Endodermal cell (in vitro differentiated cells): ENCODE data around the gene GALR2. TPM values are rescaled to one million over a fixed set of nuclear protein-coding genes. Genes with fewer than 3 reads are reported as not detected.
A peak's percentile ranks its signal among the peaks of the same experiment; 100 is the strongest.

Source experiments
- DNase-seq: peaks from one replicate; pipeline ENCODE4 v3.0.0-alpha.2; 2017
- H3K27ac ChIP-seq: 2 replicates; pipeline ENCODE4 v1.5.1; 2013; ENCODE audit warnings: mild to moderate bottlenecking, low read depth, low read length, moderate library complexity
- H3K27me3 ChIP-seq: 2 replicates; pipeline ENCODE4 v1.6.1; 2013; ENCODE audit warnings: mild to moderate bottlenecking, low read length, moderate library complexity; ENCODE audit not compliant: insufficient read depth, control insufficient read depth, poor library complexity, severe bottlenecking
- H3K36me3 ChIP-seq: 2 replicates; pipeline ENCODE4 v1.7.0; 2013; ENCODE audit warnings: mild to moderate bottlenecking, low read length, moderate library complexity; ENCODE audit not compliant: control insufficient read depth, insufficient read depth
- H3K4me1 ChIP-seq: one replicate; pipeline ENCODE4 v1.7.0; 2013; ENCODE audit warnings: low read length; ENCODE audit not compliant: control insufficient read depth, insufficient read depth
- H3K4me3 ChIP-seq: 2 replicates; pipeline ENCODE4 v1.5.1; 2013; ENCODE audit warnings: mild to moderate bottlenecking, low read length, moderate library complexity
- H3K9ac ChIP-seq: 2 replicates; pipeline ENCODE4 v1.6.1; 2013; ENCODE audit warnings: mild to moderate bottlenecking, low read length, moderate library complexity; ENCODE audit not compliant: poor library complexity, severe bottlenecking; ENCODE audit errors: extremely low read depth
- H3K9me3 ChIP-seq: 2 replicates; pipeline ENCODE4 v1.6.1; 2013; ENCODE audit warnings: mild to moderate bottlenecking, low read length, moderate library complexity; ENCODE audit not compliant: control insufficient read depth
- H3K27ac Mint-ChIP-seq: 2 replicates; pipeline ENCODE4 v1.8.0; 2020; ENCODE audit warnings: mixed read lengths
- H3K27me3 Mint-ChIP-seq: 2 replicates; pipeline ENCODE4 v1.8.0; 2021; ENCODE audit warnings: mild to moderate bottlenecking, mixed read lengths; ENCODE audit not compliant: insufficient read depth
- H3K36me3 Mint-ChIP-seq: 2 replicates; pipeline ENCODE4 v1.8.0; 2020; ENCODE audit warnings: low read depth, mixed read lengths
- H3K4me1 Mint-ChIP-seq: 2 replicates; pipeline ENCODE4 v1.8.0; 2020; ENCODE audit warnings: mixed read lengths
- H3K4me3 Mint-ChIP-seq: 2 replicates; pipeline ENCODE4 v1.8.0; 2020; ENCODE audit warnings: mild to moderate bottlenecking, moderate library complexity, mixed read lengths
- H3K9me3 Mint-ChIP-seq: 2 replicates; pipeline ENCODE4 v1.8.0; 2020; ENCODE audit warnings: mild to moderate bottlenecking, mixed read lengths
- WGBS, 2 experiments: methylation state at CpG; one replicate each; pipeline versions ENCODE4 v1.1.5 to v1.1.7; 2013; ENCODE audit warnings: missing lambda C conversion rate in 2 of 2, mixed read lengths in 1 of 2; ENCODE audit not compliant: insufficient coverage in 1 of 2, insufficient read length in 1 of 2; 5-methylcytosine and 5-hydroxymethylcytosine counted together
- total RNA-seq, 2 donors: library from RNA; stranded (reverse); fragmentation: NEBNext Ultra II Directional in 1 of 2; extraction: Animal tissue kit (Norgen Biotek cat#: 25700) in 1 of 2; gene quantifications; 2 replicates in 1 of 2; 3 replicates in 1 of 2; pipeline ENCODE4 v1.2.1, GENCODE V29; 2021
- TF ChIP-seq, protein P1 (sequence below): fragments of 200-600 bp; sonication (generic); conservative IDR thresholded peaks from 2 replicates; pipeline ENCODE4 v1.5.0; 2021; ENCODE audit warnings: antibody characterized with exemption, mild to moderate bottlenecking

GALR2 gene
- total RNA-seq, 2 donors from 2014 or later: not detected

DNA sequence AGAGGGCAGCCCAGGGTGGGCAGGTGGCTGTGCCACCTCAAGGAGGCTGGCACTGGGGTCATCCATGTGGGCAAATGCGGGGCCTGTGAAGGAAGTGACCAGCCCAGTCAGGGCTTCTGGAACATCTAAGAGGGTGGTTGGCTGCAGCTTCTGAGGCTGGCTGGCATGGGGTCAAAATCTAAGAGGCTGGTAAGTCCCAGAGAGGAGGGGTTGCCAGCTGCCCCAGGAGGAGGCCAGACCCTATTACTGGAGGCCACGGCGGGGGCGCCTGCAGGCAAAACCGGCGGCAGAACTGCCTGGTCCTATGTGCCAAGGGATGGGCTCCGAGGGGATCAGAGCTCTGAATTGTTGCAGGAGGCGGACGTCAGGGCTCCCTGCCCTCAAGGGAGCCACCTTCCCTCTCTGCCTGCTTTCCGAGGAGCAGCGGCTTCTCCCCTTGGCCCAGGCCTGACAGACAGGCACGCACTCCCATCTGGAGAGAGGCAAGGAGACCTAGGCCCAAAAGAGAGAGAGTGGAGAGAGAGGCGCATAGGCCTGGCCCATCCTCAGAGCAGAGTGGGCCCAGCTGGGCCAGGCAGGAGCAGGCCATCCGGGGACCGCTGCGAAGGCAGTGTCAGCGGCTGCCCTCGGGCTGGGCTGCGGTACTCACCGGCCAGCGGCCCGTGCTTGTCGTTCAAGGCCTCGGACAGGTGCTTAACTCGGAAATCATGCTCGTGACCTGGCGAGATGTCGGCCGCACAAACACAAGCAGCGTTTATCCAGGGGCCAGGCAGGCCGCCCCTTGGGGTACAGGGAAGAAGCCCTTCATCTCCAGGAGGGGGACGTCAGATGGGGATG, 15.3 kb downstream of the GALR2 start:
- Histone ChIP-seq H3K9me3 (no peaks in the 10 kb centered on the region), H3K4me1 (no peaks in the 10 kb centered on the region), H3K9ac (no peak overlapping the region), H3K36me3 (peaks cover 83% of the 10 kb centered on the region), H3K4me3 (no peak overlapping the region), H3K27ac (no peak overlapping the region), H3K27me3 (no peaks in the 10 kb centered on the region)
- Mint-ChIP-seq H3K9me3 (no peaks in the 10 kb centered on the region), H3K27ac (no peak overlapping the region), H3K4me3 (no peak overlapping the region), H3K27me3 (no peaks in the 10 kb centered on the region), H3K4me1 (no peaks in the 10 kb centered on the region), H3K36me3 (peaks cover 73% of the 10 kb centered on the region)
- WGBS, 2 experiments: 90 to 94% methylated on average over 23 to 32 of the region's 32 CpGs
- TF ChIP-seq, protein P1, sequence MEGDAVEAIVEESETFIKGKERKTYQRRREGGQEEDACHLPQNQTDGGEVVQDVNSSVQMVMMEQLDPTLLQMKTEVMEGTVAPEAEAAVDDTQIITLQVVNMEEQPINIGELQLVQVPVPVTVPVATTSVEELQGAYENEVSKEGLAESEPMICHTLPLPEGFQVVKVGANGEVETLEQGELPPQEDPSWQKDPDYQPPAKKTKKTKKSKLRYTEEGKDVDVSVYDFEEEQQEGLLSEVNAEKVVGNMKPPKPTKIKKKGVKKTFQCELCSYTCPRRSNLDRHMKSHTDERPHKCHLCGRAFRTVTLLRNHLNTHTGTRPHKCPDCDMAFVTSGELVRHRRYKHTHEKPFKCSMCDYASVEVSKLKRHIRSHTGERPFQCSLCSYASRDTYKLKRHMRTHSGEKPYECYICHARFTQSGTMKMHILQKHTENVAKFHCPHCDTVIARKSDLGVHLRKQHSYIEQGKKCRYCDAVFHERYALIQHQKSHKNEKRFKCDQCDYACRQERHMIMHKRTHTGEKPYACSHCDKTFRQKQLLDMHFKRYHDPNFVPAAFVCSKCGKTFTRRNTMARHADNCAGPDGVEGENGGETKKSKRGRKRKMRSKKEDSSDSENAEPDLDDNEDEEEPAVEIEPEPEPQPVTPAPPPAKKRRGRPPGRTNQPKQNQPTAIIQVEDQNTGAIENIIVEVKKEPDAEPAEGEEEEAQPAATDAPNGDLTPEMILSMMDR: no peak
- DNase-seq: no peak

DNA sequence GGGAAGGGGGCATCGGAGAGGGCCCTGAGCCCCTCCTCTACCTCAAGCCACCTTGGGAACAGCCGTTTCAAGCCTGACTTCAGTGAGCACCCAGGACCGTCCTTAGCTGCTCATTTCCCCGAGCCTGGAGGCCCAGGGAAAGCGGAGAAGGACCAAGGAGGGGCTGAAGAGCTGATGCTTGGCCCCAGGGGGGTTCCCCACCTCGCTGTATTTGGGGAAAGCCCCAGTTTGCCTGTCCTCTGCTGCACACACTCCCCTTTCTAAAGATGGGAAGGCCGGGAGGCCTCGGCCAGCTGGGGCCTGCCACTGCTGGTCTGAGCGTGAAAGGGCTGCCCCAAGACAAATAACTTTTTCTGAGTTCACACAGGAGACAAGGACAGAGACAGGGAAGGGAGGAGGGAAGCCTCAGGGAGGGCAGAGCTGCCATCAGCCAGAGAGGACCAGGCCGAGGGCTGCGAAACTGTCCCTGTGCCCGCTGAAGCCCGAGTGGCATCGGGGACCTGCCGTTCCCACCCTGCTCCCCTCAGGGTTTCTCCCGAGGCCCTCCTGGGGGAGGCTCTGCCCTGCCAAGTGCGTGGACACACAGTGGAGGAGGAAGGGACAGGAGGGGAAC, 16.0 kb downstream of the GALR2 start:
- WGBS, 2 experiments: 94 to 98% methylated on average over 9 to 17 of the region's 17 CpGs
- no peaks in the 10 kb centered on the region for H3K9me3 ChIP-seq
- no peaks in the 10 kb centered on the region for H3K27me3 Mint-ChIP-seq
- H3K27ac ChIP-seq: no peak overlapping the region
- H3K4me3 Mint-ChIP-seq: no peak overlapping the region
- H3K36me3 Mint-ChIP-seq: peaks cover 69% of the 10 kb centered on the region
- H3K9me3 Mint-ChIP-seq: no peaks in the 10 kb centered on the region
- DNase-seq: no peak
- TF ChIP-seq, protein P1: no peak
- peaks cover 83% of the 10 kb centered on the region for H3K36me3 ChIP-seq
- no peaks in the 10 kb centered on the region for H3K27me3 ChIP-seq
- H3K4me3 ChIP-seq: no peak overlapping the region
- no peaks in the 10 kb centered on the region for H3K4me1 Mint-ChIP-seq
- no peak overlapping the region for H3K27ac Mint-ChIP-seq
- no peaks in the 10 kb centered on the region for H3K4me1 ChIP-seq
- H3K9ac ChIP-seq: no peak overlapping the region

DNA sequence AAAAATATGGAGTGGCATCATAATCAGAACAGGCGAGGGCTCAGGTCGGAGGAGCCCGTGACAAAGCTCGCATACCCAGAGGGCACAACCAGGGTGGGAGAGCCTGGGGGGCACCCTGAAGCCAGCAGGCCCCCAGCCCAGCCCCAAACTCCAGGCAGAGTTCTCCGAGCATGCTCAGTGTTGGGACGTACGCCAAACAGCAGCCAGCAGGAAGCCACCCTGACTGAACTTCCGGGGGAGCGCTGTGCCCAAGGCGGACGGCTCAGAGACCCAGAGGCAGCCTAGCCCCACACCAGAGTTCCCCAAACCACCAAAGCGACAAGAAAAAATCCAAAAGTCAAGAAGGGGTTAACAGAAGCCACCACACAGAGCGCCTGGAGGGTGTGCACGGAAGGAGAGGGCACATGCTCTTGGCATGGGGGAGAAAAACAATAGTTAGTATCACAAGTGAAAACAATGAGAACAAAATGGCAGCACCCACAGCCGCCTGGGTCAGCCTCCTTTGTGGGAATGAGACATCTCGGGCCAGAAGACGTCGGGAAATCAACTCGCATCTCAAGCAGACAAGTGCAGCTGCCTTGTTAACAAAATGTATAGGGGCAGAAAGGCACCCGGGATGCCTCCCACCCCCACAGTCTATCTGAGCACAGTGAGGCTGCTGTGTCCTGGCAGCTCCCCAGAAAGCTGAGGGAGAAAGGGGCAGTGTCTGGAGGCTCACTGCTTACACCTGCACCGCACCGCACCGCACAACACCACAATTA, 17.1 kb downstream of the GALR2 start:
- Histone ChIP-seq H3K4me3 (no peak overlapping the region), H3K36me3 (peaks cover 82% of the 10 kb centered on the region), H3K27me3 (no peaks in the 10 kb centered on the region), H3K9ac (no peak overlapping the region), H3K27ac (peak overlapping the region; percentile 17), H3K9me3 (no peaks in the 10 kb centered on the region), H3K4me1 (no peaks in the 10 kb centered on the region)
- H3K36me3 Mint-ChIP-seq: peaks cover 65% of the 10 kb centered on the region
- no peaks in the 10 kb centered on the region for H3K9me3 Mint-ChIP-seq
- no peak overlapping the region for H3K4me3 Mint-ChIP-seq
- WGBS, 2 experiments: 86% methylated on average over 14 to 23 of the region's 23 CpGs
- TF ChIP-seq, protein P1: no peak
- H3K27me3 Mint-ChIP-seq: no peaks in the 10 kb centered on the region
- no peaks in the 10 kb centered on the region for H3K4me1 Mint-ChIP-seq
- DNase-seq: no peak
- H3K27ac Mint-ChIP-seq: no peak overlapping the region
